Left ventricle myocardium inferior (tissue), 1 donor: ENCODE data around the gene COTL1. TPM values are rescaled to one million over a fixed set of nuclear protein-coding genes. Genes with fewer than 3 reads are reported as not detected.
"Not testable (repeated sequence)": the region's sequence is repeated elsewhere in the genome, so short reads cannot be mapped to it uniquely, and the experiment has no call there.

Source experiments
- DNase-seq: peaks from one replicate; pipeline ENCODE4 v3.0.0-alpha.2; 2020
- H3K27ac ChIP-seq: fragments of 200-600 bp; replicated peaks from 2 replicates; pipeline ENCODE4 v1.8.0; 2021
- H3K27me3 ChIP-seq: fragments of 200-600 bp; 2 replicates; pipeline ENCODE4 v1.8.0; 2021; ENCODE audit warnings: low read depth
- H3K36me3 ChIP-seq: fragments of 200-600 bp; 2 replicates; pipeline ENCODE4 v1.8.0; 2021
- H3K4me1 ChIP-seq: fragments of 200-600 bp; 2 replicates; pipeline ENCODE4 v1.8.0; 2021
- H3K4me3 ChIP-seq: fragments of 200-600 bp; 2 replicates; pipeline ENCODE4 v1.8.0; 2021; ENCODE audit warnings: mild to moderate bottlenecking, moderate library complexity
- H3K9me3 ChIP-seq: fragments of 200-600 bp; replicated peaks from 2 replicates; pipeline ENCODE4 v1.8.0; 2021
- intact Hi-C: fragments of 100-400 bp; cut with micrococcal nuclease; formaldehyde crosslinking; loops from one replicate; pipeline ENCODE4 v1.11.0; 2022
- total RNA-seq: library from RNA; stranded (reverse); fragmentation: NEBNext Ultra II Directional; extraction: Animal tissue kit (Norgen Biotek cat#: 25700); gene quantifications from one replicate; pipeline ENCODE4 v1.2.1, GENCODE V29; 2021
- TF ChIP-seq, protein P1 (sequence below): fragments of 200-600 bp; IDR thresholded peaks from 2 replicates; pipeline ENCODE4 v1.8.0; 2021; ENCODE audit warnings: antibody characterized with exemption, mild to moderate bottlenecking, borderline replicate concordance
- donor health status: DM: no; HTN: yes; CAD: no; lungs with severe emphysema.

The COTL1 gene
- total RNA-seq, 1 donor from 2014 or later: 13.3 TPM

DNA sequence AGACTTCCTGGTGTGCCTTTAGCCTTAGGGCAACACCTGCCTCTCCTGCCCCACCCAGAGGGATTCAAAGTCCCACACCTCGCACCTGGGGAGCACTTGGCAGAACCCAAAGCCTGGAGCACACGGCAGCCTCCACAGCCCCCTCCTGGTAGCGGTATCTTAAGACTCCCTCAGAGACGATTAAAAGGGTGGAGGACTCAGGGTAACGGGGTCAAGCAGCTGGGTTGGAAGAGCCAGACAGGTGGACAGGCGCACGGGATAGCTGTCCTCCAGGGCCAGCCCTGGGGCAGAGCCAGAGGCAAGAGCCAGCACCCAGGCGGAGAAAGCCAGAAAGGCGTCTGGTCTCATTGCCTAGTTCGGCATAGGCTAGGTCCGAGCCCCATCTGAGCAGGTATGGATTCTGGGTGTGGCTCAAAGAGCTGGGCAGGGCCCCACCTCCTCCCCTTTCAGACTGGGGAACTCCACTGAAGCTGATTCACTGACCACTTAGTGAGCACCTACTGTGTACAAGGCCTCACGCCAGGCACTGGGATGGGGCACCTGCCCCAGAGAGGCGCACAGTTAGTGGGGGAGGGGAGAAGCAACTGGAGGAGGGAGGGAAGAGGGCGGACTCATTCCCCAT is 58.5 kb downstream of the COTL1 start:
- Histone ChIP-seq H3K27me3 (peaks cover 60% of the 10 kb centered on the region), H3K4me3 (no peak overlapping the region), H3K36me3 (no peaks in the 10 kb centered on the region), H3K9me3 (no peaks in the 10 kb centered on the region), H3K4me1 (peaks cover 3% of the 10 kb centered on the region), H3K27ac (no peak overlapping the region)
- intact Hi-C loops: no loop called here
- TF ChIP-seq, protein P1, sequence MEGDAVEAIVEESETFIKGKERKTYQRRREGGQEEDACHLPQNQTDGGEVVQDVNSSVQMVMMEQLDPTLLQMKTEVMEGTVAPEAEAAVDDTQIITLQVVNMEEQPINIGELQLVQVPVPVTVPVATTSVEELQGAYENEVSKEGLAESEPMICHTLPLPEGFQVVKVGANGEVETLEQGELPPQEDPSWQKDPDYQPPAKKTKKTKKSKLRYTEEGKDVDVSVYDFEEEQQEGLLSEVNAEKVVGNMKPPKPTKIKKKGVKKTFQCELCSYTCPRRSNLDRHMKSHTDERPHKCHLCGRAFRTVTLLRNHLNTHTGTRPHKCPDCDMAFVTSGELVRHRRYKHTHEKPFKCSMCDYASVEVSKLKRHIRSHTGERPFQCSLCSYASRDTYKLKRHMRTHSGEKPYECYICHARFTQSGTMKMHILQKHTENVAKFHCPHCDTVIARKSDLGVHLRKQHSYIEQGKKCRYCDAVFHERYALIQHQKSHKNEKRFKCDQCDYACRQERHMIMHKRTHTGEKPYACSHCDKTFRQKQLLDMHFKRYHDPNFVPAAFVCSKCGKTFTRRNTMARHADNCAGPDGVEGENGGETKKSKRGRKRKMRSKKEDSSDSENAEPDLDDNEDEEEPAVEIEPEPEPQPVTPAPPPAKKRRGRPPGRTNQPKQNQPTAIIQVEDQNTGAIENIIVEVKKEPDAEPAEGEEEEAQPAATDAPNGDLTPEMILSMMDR: no peak
- no peak for DNase-seq

DNA sequence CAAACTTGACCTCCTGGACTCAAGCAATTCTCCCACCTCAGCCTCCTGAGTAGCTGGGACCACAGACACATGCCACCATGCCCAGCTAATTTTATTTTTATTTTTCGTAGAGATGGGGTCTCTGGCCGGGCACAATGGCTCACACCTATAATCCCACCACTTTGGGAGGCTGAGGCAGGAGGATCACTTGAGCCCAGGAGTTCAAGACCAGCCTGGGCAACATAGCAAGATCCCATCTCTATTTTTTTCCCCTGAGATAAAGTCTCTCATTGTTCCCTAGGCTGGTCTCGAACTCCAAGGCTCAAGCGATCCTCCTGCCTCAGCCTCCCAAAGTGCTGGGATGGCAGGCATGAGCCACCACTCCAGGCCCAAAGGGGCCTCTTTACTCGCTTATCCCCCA is 59.0 kb downstream of the COTL1 start:
- H3K4me3 ChIP-seq, intact Hi-C loops, H3K9me3 ChIP-seq, H3K36me3 ChIP-seq, H3K4me1 ChIP-seq, H3K27ac ChIP-seq, DNase-seq: not testable (repeated sequence)
- peaks cover 60% of the 10 kb centered on the region for H3K27me3 ChIP-seq

- no peak for DNase-seq
- H3K4me3 ChIP-seq: no peak overlapping the region
- H3K36me3 ChIP-seq: no peaks in the 10 kb centered on the region
- no peaks in the 10 kb centered on the region for H3K9me3 ChIP-seq
- no peaks in the 10 kb centered on the region for H3K4me1 ChIP-seq
- intact Hi-C loops: no loop called here
- no peak overlapping the region for H3K27ac ChIP-seq
- H3K27me3 ChIP-seq: peaks cover 60% of the 10 kb centered on the region
- TF ChIP-seq, protein P1: no peak
Measured at GRCh38 chr16:84557504-84557903, 60.4 kb downstream of the COTL1 start.

DNA sequence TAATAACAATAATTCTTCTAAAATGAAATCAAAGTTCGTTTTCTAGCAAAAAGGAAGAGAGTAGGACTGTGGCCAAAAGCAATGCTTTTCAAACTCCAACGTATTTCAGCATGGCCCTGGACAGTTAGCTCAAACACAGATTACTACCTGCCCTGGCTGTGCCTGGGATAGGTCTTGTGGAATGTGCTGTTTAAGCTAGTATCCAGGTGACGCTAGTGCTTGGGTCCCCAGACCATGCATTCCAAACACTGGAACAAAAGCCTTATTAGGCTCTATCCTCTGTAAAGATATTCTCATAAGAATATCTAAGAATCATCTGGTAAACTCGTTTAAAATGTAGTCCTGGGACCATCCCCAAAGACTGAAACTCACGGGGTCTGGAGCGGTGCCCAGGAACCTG is 60.8 kb downstream of the COTL1 start:
- no peaks in the 10 kb centered on the region for H3K36me3 ChIP-seq
- intact Hi-C loops: no loop called here
- H3K4me1 ChIP-seq: no peaks in the 10 kb centered on the region
- TF ChIP-seq, protein P1: no peak
- H3K4me3 ChIP-seq: no peak overlapping the region
- no peak for DNase-seq
- no peaks in the 10 kb centered on the region for H3K9me3 ChIP-seq
- H3K27me3 ChIP-seq: peaks cover 59% of the 10 kb centered on the region
- no peak overlapping the region for H3K27ac ChIP-seq

- no peak overlapping the region for H3K27ac ChIP-seq
- no peak overlapping the region for H3K4me3 ChIP-seq
- intact Hi-C loops: no loop called here
- H3K36me3 ChIP-seq: no peaks in the 10 kb centered on the region
- DNase-seq: no peak
- TF ChIP-seq, protein P1: no peak
- H3K9me3 ChIP-seq: no peaks in the 10 kb centered on the region
- H3K4me1 ChIP-seq: no peaks in the 10 kb centered on the region
- peaks cover 52% of the 10 kb centered on the region for H3K27me3 ChIP-seq
Measured at GRCh38 chr16:84555418-84556196, 62.3 kb downstream of the COTL1 start.
